Measurements from ENCODE around the gene DCAF8L1. TPM values are rescaled to one million over a fixed set of nuclear protein-coding genes. Genes with fewer than 3 reads are reported as not detected.
"Not testable (repeated sequence)": the region's sequence is repeated elsewhere in the genome, so short reads cannot be mapped to it uniquely, and the experiment has no call there.

The DCAF8L1 gene
- total RNA-seq, 4 donors from 2014 or later: not detected

DNA sequence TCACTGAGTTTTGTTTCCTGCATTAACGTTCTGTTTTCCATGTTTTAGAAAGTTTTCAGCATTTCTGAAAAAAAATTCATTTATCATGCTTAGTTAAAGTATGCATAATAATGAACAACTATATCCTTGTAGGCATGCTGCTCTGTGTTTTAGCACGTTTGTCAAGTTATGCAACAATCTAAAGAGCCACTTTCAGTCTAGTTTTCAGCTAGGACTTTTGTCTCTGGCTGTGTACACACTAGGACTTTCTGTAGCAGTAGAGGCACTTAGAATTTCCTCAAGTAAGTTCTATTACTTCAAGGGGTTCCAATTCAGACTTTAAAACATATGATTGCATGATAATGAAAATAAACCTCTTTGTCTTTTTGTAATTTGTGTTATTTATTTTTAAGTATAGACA is 12.4 kb downstream of the DCAF8L1 start:
- no peak for DNase-seq
- Histone ChIP-seq H3K4me3 (no peak overlapping the region), H3K9me3 (no peaks in the 10 kb centered on the region), H3K4me1 (peaks cover 0 to 4% (median 0%) of the 10 kb centered on the region in 4 donors), H3K27ac (no peak overlapping the region), H3K27me3 (no peaks in the 10 kb centered on the region), H3K36me3 (no peaks in the 10 kb centered on the region)
- TF ChIP-seq, protein P1, sequence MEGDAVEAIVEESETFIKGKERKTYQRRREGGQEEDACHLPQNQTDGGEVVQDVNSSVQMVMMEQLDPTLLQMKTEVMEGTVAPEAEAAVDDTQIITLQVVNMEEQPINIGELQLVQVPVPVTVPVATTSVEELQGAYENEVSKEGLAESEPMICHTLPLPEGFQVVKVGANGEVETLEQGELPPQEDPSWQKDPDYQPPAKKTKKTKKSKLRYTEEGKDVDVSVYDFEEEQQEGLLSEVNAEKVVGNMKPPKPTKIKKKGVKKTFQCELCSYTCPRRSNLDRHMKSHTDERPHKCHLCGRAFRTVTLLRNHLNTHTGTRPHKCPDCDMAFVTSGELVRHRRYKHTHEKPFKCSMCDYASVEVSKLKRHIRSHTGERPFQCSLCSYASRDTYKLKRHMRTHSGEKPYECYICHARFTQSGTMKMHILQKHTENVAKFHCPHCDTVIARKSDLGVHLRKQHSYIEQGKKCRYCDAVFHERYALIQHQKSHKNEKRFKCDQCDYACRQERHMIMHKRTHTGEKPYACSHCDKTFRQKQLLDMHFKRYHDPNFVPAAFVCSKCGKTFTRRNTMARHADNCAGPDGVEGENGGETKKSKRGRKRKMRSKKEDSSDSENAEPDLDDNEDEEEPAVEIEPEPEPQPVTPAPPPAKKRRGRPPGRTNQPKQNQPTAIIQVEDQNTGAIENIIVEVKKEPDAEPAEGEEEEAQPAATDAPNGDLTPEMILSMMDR (IDR thresholded peaks at IDR 0.05): no peak
- TF ChIP-seq POLR2A (IDR thresholded peaks at IDR 0.05): no peak

DNA sequence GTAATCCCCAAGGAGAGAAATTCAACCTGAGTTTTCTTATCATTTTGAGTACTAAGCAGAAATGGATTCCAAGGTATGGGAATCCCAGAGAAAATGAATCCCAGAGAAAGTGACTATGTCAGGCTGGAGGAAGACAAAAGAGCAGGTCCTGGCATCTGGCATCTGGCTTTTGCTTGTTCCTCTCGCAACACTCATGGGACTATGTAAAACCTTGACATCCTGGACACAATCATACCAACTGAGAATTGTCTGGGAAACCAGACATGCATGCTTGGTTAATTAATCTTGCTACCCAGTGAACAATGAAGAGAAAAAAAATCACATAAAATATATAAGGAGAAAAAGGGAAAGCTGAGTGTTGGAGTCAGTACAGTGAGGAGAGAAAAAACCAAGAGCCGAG is 12.9 kb downstream of the DCAF8L1 start:
- Histone ChIP-seq H3K27me3 (no peaks in the 10 kb centered on the region), H3K36me3 (no peaks in the 10 kb centered on the region), H3K4me3 (no peak overlapping the region), H3K9me3 (no peaks in the 10 kb centered on the region), H3K27ac (no peak overlapping the region), H3K4me1 (peaks cover 0 to 4% (median 0%) of the 10 kb centered on the region in 4 donors)
- TF ChIP-seq, protein P1 (IDR thresholded peaks at IDR 0.05): no peak
- no peak for TF ChIP-seq POLR2A (IDR thresholded peaks at IDR 0.05)
- DNase-seq: no peak

DNA sequence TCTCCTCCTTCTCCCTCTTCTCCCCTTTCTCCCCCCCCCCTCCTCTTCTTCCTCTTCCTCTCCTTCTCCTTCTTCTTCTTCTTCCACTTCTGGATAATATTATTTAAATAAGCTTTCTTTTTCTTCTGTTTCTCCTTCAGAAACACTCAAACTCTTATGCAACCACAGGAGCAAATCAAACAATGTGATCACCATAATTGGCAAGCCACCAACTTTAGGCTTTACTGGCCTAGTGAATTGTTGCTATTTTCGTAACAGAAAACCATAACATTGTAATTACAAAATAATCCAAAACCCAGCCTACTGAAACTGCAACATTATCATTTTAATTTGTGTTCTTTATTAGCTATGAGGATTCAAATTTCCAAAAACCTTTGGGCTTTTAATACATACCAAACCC is 14.3 kb downstream of the DCAF8L1 start:
- no peaks in the 10 kb centered on the region for H3K36me3 ChIP-seq
- no peaks in the 10 kb centered on the region for H3K9me3 ChIP-seq
- peaks cover 0 to 4% (median 0%) of the 10 kb centered on the region in 4 donors for H3K4me1 ChIP-seq
- H3K4me3 ChIP-seq: no peak overlapping the region
- TF ChIP-seq, protein P1 (IDR thresholded peaks at IDR 0.05): no peak
- TF ChIP-seq POLR2A (IDR thresholded peaks at IDR 0.05): no peak
- H3K27ac ChIP-seq: peak overlapping the region in 2 of 4 donors; percentile 22 to 50
- H3K27me3 ChIP-seq: no peaks in the 10 kb centered on the region
- DNase-seq: no peak

DNA sequence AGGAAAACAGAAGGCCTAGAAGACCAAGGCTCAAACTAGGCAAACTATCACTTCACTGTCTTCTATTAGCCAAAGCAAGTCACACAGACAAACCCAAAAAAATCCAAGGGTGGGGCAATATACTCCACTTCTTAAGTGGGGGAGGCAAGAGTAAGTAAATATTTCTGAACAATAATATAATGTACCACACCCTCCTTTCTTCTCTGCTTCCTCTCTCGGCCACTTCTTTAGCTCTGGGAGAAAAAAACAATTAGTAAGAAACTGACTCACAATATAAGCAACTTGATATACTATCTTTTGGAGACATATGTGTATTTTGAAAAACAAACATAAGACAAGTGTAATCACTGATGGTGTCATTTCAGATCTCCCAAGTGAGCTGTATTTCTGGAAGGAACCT is 14.8 kb downstream of the DCAF8L1 start:
- H3K36me3 ChIP-seq: no peaks in the 10 kb centered on the region
- H3K4me1 ChIP-seq: peaks cover 0 to 4% (median 0%) of the 10 kb centered on the region in 4 donors
- peak overlapping the region in 2 of 4 donors; percentile 22 to 50 for H3K27ac ChIP-seq
- H3K9me3 ChIP-seq: no peaks in the 10 kb centered on the region
- H3K27me3 ChIP-seq: no peaks in the 10 kb centered on the region
- no peak for TF ChIP-seq POLR2A (IDR thresholded peaks at IDR 0.05)
- TF ChIP-seq, protein P1 (IDR thresholded peaks at IDR 0.05): no peak
- no peak for DNase-seq
- H3K4me3 ChIP-seq: no peak overlapping the region

DNA sequence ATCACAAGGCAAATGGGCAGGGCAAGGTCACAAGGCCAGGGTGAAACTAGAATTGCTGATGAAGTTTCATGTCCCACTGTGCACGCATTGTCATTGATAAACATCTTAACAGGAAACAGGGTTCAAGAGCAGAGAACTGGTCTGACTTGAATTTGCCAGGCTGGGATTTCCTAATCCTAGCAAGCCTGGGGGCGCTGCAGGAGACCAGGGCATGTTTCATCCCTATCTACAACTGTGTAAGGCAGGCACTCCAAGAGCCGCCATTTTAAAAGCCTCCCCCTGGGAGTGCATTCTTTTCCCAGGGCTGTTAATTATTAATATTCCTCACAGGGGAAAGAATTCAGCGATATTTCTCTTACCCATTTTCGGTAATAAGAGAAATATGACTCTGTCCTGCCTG is 15.9 kb downstream of the DCAF8L1 start:
- peak overlapping the region in 1 of 4 donors; percentile 35 for H3K27ac ChIP-seq
- DNase-seq, H3K4me3 ChIP-seq, H3K36me3 ChIP-seq, H3K4me1 ChIP-seq, H3K27me3 ChIP-seq, H3K9me3 ChIP-seq: not testable (repeated sequence)

DNA sequence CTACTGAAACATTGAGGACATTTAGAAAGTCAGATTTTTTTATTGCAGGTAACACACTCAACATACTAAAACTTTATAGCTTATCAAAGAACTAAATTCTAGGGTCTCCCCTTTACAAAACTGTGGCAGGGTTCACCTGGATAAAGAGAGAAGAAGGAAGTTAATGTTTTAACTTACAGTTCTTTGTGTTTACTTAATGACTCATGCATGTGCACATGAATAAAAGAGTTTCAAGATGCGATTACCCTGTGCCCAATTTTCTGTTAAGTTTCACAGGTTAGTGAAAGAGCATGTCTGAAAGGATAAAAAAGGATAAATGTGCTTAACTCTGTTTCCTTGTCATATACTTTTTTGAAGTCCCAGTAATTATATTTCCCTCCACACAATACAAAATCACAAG is 16.8 kb downstream of the DCAF8L1 start:
- H3K9me3 ChIP-seq: no peaks in the 10 kb centered on the region
- TF ChIP-seq, protein P1 (IDR thresholded peaks at IDR 0.05): no peak
- TF ChIP-seq POLR2A (IDR thresholded peaks at IDR 0.05): no peak
- no peak for DNase-seq
- no peak overlapping the region for H3K27ac ChIP-seq
- H3K36me3 ChIP-seq: no peaks in the 10 kb centered on the region
- no peak overlapping the region for H3K4me3 ChIP-seq
- peaks cover 0 to 4% (median 0%) of the 10 kb centered on the region in 4 donors for H3K4me1 ChIP-seq
- H3K27me3 ChIP-seq: no peaks in the 10 kb centered on the region

DNA sequence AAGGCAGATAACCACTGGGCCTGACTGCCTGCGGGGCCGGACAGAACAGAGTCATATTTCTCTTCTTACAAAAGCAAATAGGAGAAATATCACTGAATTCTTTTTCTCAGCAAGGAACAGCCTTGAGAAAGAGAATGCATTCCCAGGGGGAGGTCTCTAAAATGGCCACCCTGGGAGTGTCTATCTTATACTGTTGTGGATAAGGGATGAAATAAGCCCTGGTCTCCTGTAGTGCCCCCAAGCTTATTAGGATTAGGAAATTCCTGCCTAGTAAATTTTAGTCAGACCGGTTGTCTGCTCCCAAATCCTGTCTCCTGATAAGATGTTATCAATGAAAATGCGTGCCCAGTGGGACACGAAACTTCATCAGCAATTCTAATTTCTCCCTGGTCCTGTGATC is 20.8 kb downstream of the DCAF8L1 start:
- H3K27me3 ChIP-seq, DNase-seq, H3K36me3 ChIP-seq, H3K4me3 ChIP-seq, H3K9me3 ChIP-seq, H3K4me1 ChIP-seq, H3K27ac ChIP-seq: not testable (repeated sequence)

All from Peyer's patch (tissue), 4 donors.